HG03064 (cell line): ENCODE results near the gene MED13L.
"Not testable (repeated sequence)": the region's sequence is repeated elsewhere in the genome, so short reads cannot be mapped to it uniquely, and the experiment has no call there.

Experiments
- ATAC-seq: cut with Tn5 transposase; IDR thresholded peaks from one replicate; pipeline ENCODE4 v1.9.1; 2021; ENCODE audit warnings: low read depth; ENCODE audit not compliant: unreplicated experiment

The MED13L gene

DNA sequence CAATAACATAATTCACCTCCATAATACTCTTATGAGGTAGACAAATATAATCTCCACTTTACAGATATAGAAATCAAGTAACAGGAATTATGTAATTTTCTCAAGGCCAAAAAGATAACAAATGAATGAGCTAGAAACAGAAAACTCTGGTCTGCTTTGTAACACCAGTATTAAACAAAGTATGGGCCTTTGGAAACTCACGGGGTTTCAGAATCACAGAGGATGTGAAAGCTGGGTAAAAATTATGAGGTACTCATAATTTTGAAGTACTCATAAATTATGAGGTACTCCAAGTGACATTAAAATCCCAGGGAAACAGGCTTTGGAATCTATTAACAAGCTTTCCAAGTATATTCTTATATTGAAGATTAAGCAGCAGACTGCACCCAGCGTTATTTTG lies 140.2 kb downstream of the MED13L start:
- no peak for ATAC-seq

GRCh38 chr12:116136340-116136739 lies 141.2 kb downstream of the MED13L start:
- no peak for ATAC-seq

GRCh38 chr12:116135209-116135930 lies 142.1 kb downstream of the MED13L start:
- ATAC-seq: no peak

DNA sequence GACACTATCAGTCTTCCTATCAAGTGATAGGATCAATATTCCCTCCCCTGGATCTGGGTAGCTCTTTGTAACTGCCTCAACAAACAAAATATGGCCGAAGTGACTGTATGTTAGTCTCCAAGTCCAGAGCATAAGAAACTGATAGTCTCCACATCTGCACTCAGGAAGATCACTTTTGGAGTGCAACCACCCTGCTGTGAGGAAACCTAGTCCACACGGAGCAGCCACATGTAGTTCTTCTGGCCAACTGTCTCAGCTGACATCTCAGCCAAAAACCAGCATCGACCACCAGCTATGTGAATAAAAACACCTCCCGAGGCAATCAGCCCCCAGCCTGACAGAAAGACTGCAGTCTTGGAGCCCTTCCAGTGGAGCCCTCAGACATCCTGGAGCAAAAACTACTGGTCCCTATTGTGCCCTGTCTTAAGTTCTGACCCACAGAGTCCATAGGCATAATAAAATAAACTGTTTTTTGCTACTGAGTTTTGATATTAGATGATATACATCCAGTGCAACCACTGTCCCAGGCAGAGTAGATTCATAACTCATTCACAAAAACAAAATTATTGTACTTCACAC lies 143.8 kb downstream of the MED13L start:
- no peak for ATAC-seq

DNA sequence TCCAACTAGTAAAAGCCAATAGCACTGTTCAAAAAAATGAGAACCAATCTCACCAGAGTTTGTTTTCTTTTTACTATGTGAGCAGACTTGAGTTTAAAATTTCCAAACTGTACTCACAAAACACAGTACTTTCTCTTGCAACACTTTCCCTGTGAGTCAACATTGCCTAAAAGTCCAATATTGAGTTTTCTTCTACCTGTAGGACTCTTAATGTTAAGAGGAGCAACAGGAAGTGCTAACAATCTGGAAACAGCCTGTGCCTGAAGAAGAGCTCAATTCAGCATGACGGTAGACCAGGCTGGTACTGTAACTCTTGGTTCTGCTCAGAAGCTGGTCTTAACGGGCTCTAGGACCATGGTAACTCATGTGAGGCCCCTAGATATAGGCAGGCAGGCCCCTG lies 144.3 kb downstream of the MED13L start:
- no peak for ATAC-seq

- not testable (repeated sequence) for ATAC-seq
Observed at GRCh38 chr12:116131987-116132386, 145.5 kb downstream of the MED13L start.

- no peak for ATAC-seq
Observed at GRCh38 chr12:116131176-116131575, 146.3 kb downstream of the MED13L start.

- no peak for ATAC-seq
Observed at GRCh38 chr12:116130431-116130830, 147.1 kb downstream of the MED13L start.

DNA sequence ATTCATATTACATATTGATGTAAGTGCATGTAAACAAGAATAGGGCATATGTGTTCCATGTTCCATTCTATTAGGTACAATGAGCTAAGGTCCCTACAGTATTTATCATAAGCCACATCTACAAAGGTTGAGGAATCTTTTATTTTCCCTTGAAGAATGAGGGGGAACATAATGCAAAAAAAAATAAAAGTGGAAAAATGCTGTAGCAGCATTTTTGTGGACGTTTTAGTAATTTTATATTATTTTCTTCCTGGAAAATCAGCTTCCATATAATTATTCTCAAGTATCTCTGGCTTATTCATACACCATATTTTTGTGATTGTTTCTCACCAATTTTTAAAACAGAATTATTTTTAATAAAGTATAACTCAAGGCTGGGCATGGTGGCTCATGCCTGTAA lies 148.7 kb downstream of the MED13L start:
- ATAC-seq: no peak

DNA sequence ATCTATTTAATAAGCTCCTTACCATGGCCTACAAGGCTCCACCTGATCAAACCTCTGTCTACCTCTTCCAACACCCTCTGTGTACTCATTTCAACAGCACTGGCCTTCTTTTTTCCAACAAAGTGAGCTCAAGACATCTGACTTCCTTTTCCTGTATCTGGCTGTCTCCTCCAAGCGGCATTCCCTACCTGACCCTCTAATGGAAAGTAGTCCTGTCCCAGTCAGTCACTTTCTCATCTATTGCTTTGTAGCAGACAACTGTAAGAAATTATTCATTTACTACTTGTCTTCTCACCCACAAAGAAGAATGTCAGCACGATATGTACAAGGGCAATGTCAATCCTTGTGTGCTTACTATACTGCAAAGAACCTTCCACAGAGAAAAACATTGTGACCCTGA lies 149.6 kb downstream of the MED13L start:
- ATAC-seq: no peak

DNA sequence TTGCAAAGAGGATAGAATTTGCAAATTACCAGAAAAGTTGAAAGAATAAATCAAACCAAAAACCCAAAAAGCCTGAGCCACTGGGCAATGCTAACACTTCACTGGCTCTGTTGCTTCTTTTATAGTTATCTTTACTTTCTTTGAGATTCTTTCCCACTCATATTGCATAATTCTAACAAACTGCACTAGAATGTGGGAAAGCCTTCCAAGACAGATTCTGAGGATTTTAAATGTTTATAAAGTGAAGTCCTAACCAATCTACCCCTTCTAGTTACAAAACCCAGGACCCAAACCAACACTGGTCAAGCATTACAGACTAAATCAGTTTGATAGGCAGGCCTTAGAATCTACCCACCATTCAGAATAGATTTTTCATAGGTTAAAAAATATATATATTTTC lies 150.9 kb downstream of the MED13L start:
- ATAC-seq: no peak

DNA sequence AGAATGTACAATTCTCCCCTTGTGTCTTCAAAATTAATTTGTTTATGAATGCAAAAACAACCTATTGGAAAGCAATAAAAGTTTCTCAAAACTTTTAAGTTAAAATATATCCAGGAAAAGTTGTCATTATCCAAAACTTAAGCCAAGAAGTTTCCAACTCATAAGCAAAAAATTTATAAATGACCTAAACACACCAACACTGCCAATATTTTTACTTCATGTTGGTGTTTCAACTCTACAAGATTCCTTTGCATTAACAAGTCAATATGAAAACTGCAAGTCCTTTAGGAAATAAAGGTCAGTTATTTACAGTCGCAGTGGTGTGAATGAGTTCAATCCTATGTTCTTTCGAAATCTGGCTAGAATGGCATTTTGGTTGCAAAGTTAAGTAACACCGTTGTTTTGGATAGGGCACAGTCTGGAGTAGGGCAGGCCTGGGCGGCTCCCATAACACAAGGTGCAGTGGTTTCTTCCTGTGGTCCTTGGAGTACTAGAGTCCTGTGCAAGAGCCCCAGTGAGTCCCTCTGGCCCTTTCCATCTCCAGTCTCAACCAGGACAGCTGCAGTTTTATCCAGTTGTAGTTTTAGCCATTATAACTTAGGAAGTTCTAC lies 151.4 kb downstream of the MED13L start:
- ATAC-seq: no peak

GRCh38 chr12:116125084-116125483 lies 152.4 kb downstream of the MED13L start:
- no peak for ATAC-seq

DNA sequence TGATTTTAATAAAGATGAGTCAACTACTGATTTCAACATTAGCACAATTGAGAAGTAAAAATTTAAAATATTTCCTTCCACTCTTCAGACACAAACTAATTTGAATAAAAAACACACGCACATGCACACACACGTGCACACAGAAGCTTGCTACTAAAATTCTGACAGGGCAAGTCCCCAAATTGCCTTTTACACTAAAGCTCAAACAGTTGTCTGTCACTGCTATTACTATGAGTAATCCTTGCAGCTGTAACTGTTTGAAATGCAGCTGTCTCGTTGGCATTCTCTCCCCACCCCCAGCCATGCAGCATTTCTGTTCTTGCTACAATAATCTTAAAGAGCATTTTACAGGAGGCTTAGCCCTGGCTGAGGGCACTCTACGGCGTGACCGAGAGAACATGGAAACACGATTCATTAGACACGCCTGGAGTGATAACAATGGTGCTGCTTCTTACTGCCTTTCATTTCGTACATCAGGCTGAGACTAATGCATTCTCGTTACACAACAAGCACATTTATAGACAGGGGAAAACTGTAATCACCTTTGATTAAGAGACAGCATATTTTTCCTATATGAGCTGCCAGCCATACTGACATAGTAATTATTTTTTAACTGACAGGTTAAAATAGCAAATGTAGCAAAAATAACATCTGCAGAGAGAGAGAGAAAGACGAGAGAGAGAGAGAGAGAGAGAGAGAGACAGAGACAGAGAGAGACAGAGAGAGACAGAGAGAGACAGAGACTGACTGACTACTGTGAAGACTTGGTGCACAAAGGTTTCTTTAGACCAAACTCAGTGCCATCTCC lies 153.8 kb downstream of the MED13L start:
- ATAC-seq: no peak

- no peak for ATAC-seq
Observed at GRCh38 chr12:116122628-116123027, 154.9 kb downstream of the MED13L start.

DNA sequence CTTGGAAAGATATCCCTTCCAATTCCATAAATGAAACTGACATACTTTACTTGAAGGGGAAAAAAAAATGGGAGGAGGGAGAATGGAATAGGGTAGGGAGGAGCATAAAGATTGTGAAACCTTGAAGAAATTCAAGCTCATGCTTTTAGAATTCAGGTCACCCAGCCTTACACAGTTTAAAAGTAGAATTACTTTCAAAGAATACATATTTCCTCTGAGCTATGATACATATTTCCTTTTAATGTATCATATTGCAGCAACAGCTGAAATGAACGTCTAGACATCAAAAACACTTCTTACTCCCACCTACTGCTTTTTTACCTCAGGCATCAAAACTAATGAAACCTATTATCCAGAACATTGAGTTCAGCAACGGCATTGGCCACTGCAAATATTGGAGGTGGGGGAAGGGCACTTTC lies 156.0 kb downstream of the MED13L start:
- no peak for ATAC-seq

- no peak for ATAC-seq
Observed at GRCh38 chr12:116116650-116117424, 160.7 kb downstream of the MED13L start.

GRCh38 chr12:116113398-116114130 lies 163.9 kb downstream of the MED13L start:
- ATAC-seq: no peak

- ATAC-seq: no peak
Observed at GRCh38 chr12:116106870-116107269, 170.6 kb downstream of the MED13L start.
